Omental fat pad (tissue), 4 donors: ENCODE measurements around the gene ARHGAP31. TPM values are rescaled to one million over a fixed set of nuclear protein-coding genes. Genes with fewer than 3 reads are reported as not detected.
"Not testable (repeated sequence)": the region's sequence is repeated elsewhere in the genome, so short reads cannot be mapped to it uniquely, and the experiment has no call there.

ENCODE experiments used
- ATAC-seq: fragments of 150-250 bp; one replicate; pipeline ENCODE4 v1.9.1; 2016; ENCODE audit warnings: mild to moderate bottlenecking, moderate library complexity; ENCODE audit not compliant: low FRiP score
- DNase-seq: peaks from one replicate; pipeline ENCODE4 v3.0.0-alpha.2; 2019; ENCODE audit warnings: low spot score
- total RNA-seq, 4 donors: library from RNA; depleted of rRNA; stranded (reverse); fragments of >200 nt; gene quantifications; one replicate each; pipeline ENCODE4 v1.1.0, GENCODE V29; 2016
- TF ChIP-seq, protein P1 (sequence below), 3 donors: fragments of 450-650 bp; IDR thresholded peaks; one replicate each; pipeline ENCODE4 v1.5.1; 2016 to 2017; ENCODE audit warnings: antibody characterized with exemption in 3 of 3, mild to moderate bottlenecking in 3 of 3, moderate library complexity in 2 of 3

ARHGAP31 gene
- total RNA-seq, 4 donors from 2014 or later: 14.4 to 61.2 (median 36.6) TPM

GRCh38 chr3:119329551-119329950 lies 35.4 kb downstream of the ARHGAP31 start:
- DNase-seq (no peak), ATAC-seq (no peak)
- TF ChIP-seq, protein P1, sequence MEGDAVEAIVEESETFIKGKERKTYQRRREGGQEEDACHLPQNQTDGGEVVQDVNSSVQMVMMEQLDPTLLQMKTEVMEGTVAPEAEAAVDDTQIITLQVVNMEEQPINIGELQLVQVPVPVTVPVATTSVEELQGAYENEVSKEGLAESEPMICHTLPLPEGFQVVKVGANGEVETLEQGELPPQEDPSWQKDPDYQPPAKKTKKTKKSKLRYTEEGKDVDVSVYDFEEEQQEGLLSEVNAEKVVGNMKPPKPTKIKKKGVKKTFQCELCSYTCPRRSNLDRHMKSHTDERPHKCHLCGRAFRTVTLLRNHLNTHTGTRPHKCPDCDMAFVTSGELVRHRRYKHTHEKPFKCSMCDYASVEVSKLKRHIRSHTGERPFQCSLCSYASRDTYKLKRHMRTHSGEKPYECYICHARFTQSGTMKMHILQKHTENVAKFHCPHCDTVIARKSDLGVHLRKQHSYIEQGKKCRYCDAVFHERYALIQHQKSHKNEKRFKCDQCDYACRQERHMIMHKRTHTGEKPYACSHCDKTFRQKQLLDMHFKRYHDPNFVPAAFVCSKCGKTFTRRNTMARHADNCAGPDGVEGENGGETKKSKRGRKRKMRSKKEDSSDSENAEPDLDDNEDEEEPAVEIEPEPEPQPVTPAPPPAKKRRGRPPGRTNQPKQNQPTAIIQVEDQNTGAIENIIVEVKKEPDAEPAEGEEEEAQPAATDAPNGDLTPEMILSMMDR (IDR thresholded peaks at IDR 0.05): no peak

- DNase-seq (no peak), ATAC-seq (no peak)
- TF ChIP-seq, protein P1 (IDR thresholded peaks at IDR 0.05): no peak
Observed at GRCh38 chr3:119330181-119330580, 36.0 kb downstream of the ARHGAP31 start.

DNA sequence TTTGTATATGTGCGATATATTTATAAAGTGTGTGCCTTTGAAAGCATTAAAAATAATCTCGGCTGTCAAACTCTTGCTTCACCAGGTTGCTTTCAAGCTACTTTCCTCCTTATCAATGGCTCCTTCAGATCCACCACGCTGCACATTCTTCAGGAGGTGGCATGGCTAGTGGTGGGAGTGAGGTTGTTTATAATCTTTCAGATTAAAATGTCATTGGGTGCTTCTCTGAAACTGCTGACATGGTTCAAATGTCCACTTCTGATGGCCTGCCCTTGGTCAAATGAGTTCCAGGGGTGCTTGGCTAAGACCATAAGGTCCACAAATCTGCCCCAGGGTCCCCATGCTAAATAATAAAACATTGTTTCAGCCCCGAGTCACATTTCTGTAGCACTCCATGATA lies 36.7 kb downstream of the ARHGAP31 start:
- ATAC-seq (no peak), DNase-seq (no peak)
- TF ChIP-seq, protein P1 (IDR thresholded peaks at IDR 0.05): no peak

DNA sequence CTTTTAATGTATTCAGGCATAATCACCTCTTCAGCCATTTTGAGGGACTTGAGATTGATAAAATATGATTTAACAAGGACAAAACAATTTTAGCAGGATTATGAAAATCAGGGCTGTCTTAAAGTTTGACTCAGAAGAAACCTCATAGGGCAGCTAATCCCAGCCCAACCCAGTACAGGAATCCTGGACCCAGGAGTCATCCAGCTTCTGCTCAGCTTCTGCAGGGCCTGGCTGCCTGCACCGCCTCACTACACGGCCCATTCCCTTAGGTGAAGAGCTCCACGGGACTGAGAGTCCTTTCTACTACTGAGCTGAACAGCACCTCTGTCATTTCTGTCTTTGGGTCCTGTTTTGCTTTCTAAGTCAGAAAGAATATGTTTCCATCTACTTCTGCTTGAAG lies 37.5 kb downstream of the ARHGAP31 start:
- no peak for ATAC-seq
- DNase-seq: no peak
- TF ChIP-seq, protein P1 (IDR thresholded peaks at IDR 0.05): no peak

DNA sequence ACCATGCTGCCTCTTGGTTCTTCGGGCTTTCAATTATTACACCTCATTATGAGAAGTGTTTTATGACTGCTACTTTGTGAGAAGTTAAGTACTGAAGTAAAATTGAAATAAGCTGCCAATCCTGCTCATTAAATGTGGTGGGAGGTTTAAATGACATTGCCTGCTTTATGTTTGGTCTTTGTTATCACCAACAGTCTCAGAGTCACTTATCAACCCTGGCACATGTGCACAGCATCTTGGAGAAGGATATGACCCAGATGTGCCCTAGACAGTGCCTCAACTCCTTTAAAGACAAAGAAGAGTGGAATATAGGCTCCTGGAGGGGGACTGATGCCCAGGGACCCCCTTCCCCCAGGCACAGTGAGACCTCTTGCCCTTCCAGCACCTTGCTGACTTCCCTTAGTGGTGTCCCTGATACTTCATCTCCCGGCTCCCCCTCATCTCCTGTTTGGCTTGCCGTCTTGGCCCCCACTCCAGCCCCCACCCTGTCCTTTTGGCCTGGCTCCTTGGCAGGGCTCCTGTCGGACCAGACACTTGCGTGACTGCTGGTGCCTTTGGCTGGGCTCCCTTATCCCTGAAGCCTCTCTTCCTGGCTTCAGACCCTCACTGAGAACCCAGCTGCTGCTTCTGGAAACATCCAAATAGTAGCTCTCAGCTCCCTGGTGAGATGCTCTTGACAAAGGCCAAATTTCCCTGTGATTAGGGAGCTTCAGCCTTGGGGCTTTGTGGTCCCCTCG lies 39.8 kb downstream of the ARHGAP31 start:
- TF ChIP-seq, protein P1 (IDR thresholded peaks at IDR 0.05): no peak
- DNase-seq (no peak), ATAC-seq (no peak)

- no peak for ATAC-seq
- DNase-seq: no peak
- TF ChIP-seq, protein P1 (IDR thresholded peaks at IDR 0.05): no peak
Observed at GRCh38 chr3:119336823-119337222, 42.6 kb downstream of the ARHGAP31 start.

GRCh38 chr3:119337407-119337806 lies 43.2 kb downstream of the ARHGAP31 start:
- ATAC-seq, DNase-seq: not testable (repeated sequence)
